A549 (cell line): ENCODE measurements around the gene MED9. TPM values are rescaled to one million over a fixed set of nuclear protein-coding genes. Genes with fewer than 3 reads are reported as not detected.

ENCODE experiments used
- ATAC-seq, 2 experiments: fragments of 200-7000 bp in 1 of 2; fragments of >200 bp in 1 of 2; cut with Nextera tagmentation in 1 of 2; cut with Tn5 transposase in 1 of 2; 3 replicates each; pipeline versions ENCODE4 v1.8.0 to v1.9.1; 2018 to 2020; ENCODE audit warnings: mild to moderate bottlenecking in 1 of 2, moderate library complexity in 1 of 2
- CTCF ChIA-PET: fragments of 300-600 bp; sonication (Branson Sonifier 250); formaldehyde crosslinking; extraction: SDS; loops from one replicate; lab custom pipeline; 2021; ENCODE audit warnings: antibody characterized with exemption, inconsistent platforms; lab: Yijun Ruan, JAX
- POLR2A ChIA-PET: fragments of 350-600 bp; formaldehyde crosslinking; extraction: SDS; loops from one replicate; lab custom pipeline; 2021; ENCODE audit warnings: antibody characterized with exemption, inconsistent platforms; lab: Yijun Ruan, JAX
- DNase-seq, 2 experiments: peaks; one replicate each; pipeline versions ENCODE4 v3.0.0 to v3.0.0-alpha.2; 2011 to 2016; ENCODE audit warnings: low read depth in 1 of 2, low spot score in 1 of 2
- FAIRE-seq: peaks from 2 replicates; lab custom pipeline; 2011; peaks lifted over from hg19 to GRCh38; lab: Jason Lieb, UNC
- H3K27ac ChIP-seq, 2 experiments: fragments of >200 bp; sonication (Bioruptor Twin); formaldehyde crosslinking; 3 replicates each; pipeline ENCODE4 v1.5.1; 2016 to 2017
- H3K4me1 ChIP-seq: fragments of >200 bp; sonication (Bioruptor Twin); formaldehyde crosslinking; 3 replicates; pipeline ENCODE4 v1.6.1; 2016
- H3K4me2 ChIP-seq: fragments of >200 bp; sonication (Bioruptor Twin); formaldehyde crosslinking; 3 replicates; pipeline ENCODE4 v1.6.1; 2016
- H3K4me3 ChIP-seq: fragments of >200 bp; sonication (Bioruptor Twin); formaldehyde crosslinking; 3 replicates; pipeline ENCODE4 v1.5.1; 2016
- H3K9me3 ChIP-seq: fragments of >200 bp; sonication (Bioruptor Twin); formaldehyde crosslinking; 3 replicates; pipeline ENCODE4 v1.6.1; 2016
- CBX2 ChIP-seq: fragments of 200-600 bp; sonication (generic); IDR thresholded peaks from 2 replicates; pipeline ENCODE4 v1.6.1; 2016; ENCODE audit warnings: low read depth, mild to moderate bottlenecking, borderline replicate concordance
- CHD2 ChIP-seq: fragments of 150-350 bp; IDR thresholded peaks from 2 replicates; pipeline ENCODE4 v1.6.1; 2014; ENCODE audit warnings: low read length; ENCODE audit not compliant: partially characterized antibody
- CHD4 ChIP-seq: fragments of 200-600 bp; sonication (generic); IDR thresholded peaks from 2 replicates; pipeline ENCODE4 v1.6.1; 2016; ENCODE audit warnings: antibody characterized with exemption, mild to moderate bottlenecking, borderline replicate concordance
- EHF ChIP-seq: fragments of 250-450 bp; sonication (Bioruptor Pico); IDR thresholded peaks from 2 replicates; pipeline ENCODE4 v1.5.0; 2020; ENCODE audit warnings: mild to moderate bottlenecking
- EHMT2 ChIP-seq: fragments of 200-600 bp; sonication (generic); IDR thresholded peaks from 2 replicates; pipeline ENCODE4 v1.6.1; 2016; ENCODE audit warnings: antibody characterized with exemption, low read depth, mild to moderate bottlenecking, moderate library complexity
- EP300 ChIP-seq, 2 experiments: fragments of >200 bp; sonication (Bioruptor Twin); formaldehyde crosslinking; IDR thresholded peaks; 2 replicates in 1 of 2; 3 replicates in 1 of 2; pipeline ENCODE4 v1.6.1; 2016 to 2017
- GATA3 ChIP-seq: IDR thresholded peaks from 2 replicates; pipeline ENCODE4 v1.6.1; 2012; ENCODE audit warnings: borderline replicate concordance
- HEYL ChIP-seq: fragments of 250-450 bp; sonication (Bioruptor Pico); IDR thresholded peaks from 2 replicates; pipeline ENCODE4 v1.8.0; 2021; ENCODE audit warnings: mild to moderate bottlenecking, moderate library complexity
- HOXA7 ChIP-seq: fragments of 250-450 bp; sonication (Bioruptor Pico); IDR thresholded peaks from 2 replicates; pipeline ENCODE4 v1.5.0; 2020; ENCODE audit warnings: mild to moderate bottlenecking, moderate library complexity
- HOXB13 ChIP-seq: fragments of 250-450 bp; sonication (Bioruptor Pico); IDR thresholded peaks from 2 replicates; pipeline ENCODE4 v1.5.0; 2020; ENCODE audit warnings: low read depth, mild to moderate bottlenecking, moderate library complexity
- JUN ChIP-seq, 2 experiments: fragments of >200 bp; sonication (Bioruptor Twin); formaldehyde crosslinking; IDR thresholded peaks; 2 replicates in 1 of 2; 3 replicates in 1 of 2; pipeline ENCODE4 v1.6.1; 2016 to 2017
- JUNB ChIP-seq: fragments of >200 bp; sonication (Bioruptor Twin); formaldehyde crosslinking; IDR thresholded peaks from 2 replicates; pipeline ENCODE4 v1.6.1; 2016
- NFE2L2 ChIP-seq: fragments of 150-350 bp; conservative IDR thresholded peaks from 2 replicates; pipeline ENCODE4 v1.6.1; 2014; ENCODE audit warnings: low read length
- PHF8 ChIP-seq: fragments of 200-600 bp; sonication (generic); IDR thresholded peaks from 2 replicates; pipeline ENCODE4 v1.6.1; 2016; ENCODE audit warnings: low read depth, mild to moderate bottlenecking, antibody characterized with exemption, moderate library complexity, borderline replicate concordance
- POLR2A ChIP-seq: IDR thresholded peaks from 2 replicates; pipeline ENCODE4 v1.6.1; 2012; ENCODE audit warnings: mild to moderate bottlenecking, low read length
- POLR2AphosphoS2 ChIP-seq: conservative IDR thresholded peaks from 2 replicates; pipeline ENCODE4 v1.6.1; 2012; ENCODE audit warnings: low read length, improper control_type of control experiment, inconsistent platforms
- RARB ChIP-seq: fragments of 250-450 bp; sonication (Bioruptor Pico); IDR thresholded peaks from 2 replicates; pipeline ENCODE4 v1.8.0; 2021; ENCODE audit warnings: mild to moderate bottlenecking, moderate library complexity
- RCOR1 ChIP-seq: fragments of 150-350 bp; IDR thresholded peaks from 2 replicates; pipeline ENCODE4 v1.6.1; 2014; ENCODE audit warnings: antibody characterized with exemption, low read length, low read depth
- TFCP2L1 ChIP-seq: fragments of 250-450 bp; sonication (Bioruptor Pico); IDR thresholded peaks from 2 replicates; pipeline ENCODE4 v1.5.0; 2021; ENCODE audit warnings: mild to moderate bottlenecking
- ZSCAN20 ChIP-seq: fragments of 250-450 bp; sonication (Bioruptor Pico); IDR thresholded peaks from 2 replicates; pipeline ENCODE4 v1.8.0; 2022; ENCODE audit warnings: mild to moderate bottlenecking, moderate library complexity
- WGBS: methylation state at CpG from one replicate; pipeline ENCODE4 v1.1.6; 2017; ENCODE audit errors: missing lambda C conversion rate; 5-methylcytosine and 5-hydroxymethylcytosine counted together
- polyA plus RNA-seq, 4 experiments: library from polyadenylated mRNA; depleted of rRNA in 3 of 4; stranded (reverse); fragments of >200 nt; fragmentation: RNase III in 1 of 4; extraction: RNeasy Plus Mini Kit Qiagen cat#74134 plus additional on column Dnase treatment in 1 of 4; gene quantifications; 2 replicates in 3 of 4; 3 replicates in 1 of 4; pipeline ENCODE4 v1.2.3, GENCODE V29; 2011 to 2017
- TF ChIP-seq, protein P1 (sequence below): fragments of 150-350 bp; IDR thresholded peaks from 2 replicates; pipeline ENCODE4 v1.6.1; 2014; ENCODE audit warnings: low read depth, mild to moderate bottlenecking, low read length
- TF ChIP-seq, protein P2 (sequence below): IDR thresholded peaks from 2 replicates; pipeline ENCODE4 v1.6.1; 2012
- TF ChIP-seq, protein P3 (sequence below): fragments of 250-450 bp; sonication (Bioruptor Pico); IDR thresholded peaks from 2 replicates; pipeline ENCODE4 v1.5.0; 2020; ENCODE audit warnings: low read depth, mild to moderate bottlenecking, moderate library complexity
- TF ChIP-seq, protein P4 (sequence below): fragments of >200 bp; sonication (Bioruptor Twin); formaldehyde crosslinking; IDR thresholded peaks from 3 replicates; pipeline ENCODE4 v1.6.1; 2016
- TF ChIP-seq, protein P5 (sequence below): IDR thresholded peaks from 2 replicates; pipeline ENCODE4 v1.6.1; 2012; ENCODE audit warnings: low read depth, borderline replicate concordance

MED9 gene
- polyA plus RNA-seq, 2 of the 4 experiments (the other 2 are of a cell fraction): 15.2 to 17.4 TPM

DNA sequence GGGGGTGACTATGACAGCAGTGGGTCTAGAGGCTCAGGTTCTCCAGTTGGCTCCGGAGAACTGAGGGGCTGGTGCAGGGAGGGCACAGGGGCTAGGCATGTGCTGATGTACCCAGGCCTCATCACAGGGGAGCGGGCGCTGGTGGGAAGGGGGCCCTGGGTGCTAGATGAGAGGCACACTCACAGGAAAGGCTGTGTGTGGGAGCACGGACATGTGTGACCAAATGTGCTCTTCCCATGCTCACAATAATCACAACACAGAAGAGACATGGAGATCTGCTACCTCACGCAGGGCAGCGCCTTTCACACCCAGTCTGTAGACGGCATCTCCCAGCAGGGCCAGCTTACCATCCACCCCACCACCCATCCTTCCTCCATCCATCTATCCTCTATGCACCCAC is 36.8 kb downstream of the MED9 start:
- no peak for DNase-seq
- TF ChIP-seq RCOR1 (no peak), POLR2AphosphoS2 (no peak), CBX2 (no peak), RARB (CRISPR knock-in tag) (no peak), TFCP2L1 (CRISPR knock-in tag) (no peak), EP300 (IDR thresholded peaks at IDR 0.05) (no peak), HOXB13 (CRISPR knock-in tag) (no peak)
- TF ChIP-seq, protein P1, sequence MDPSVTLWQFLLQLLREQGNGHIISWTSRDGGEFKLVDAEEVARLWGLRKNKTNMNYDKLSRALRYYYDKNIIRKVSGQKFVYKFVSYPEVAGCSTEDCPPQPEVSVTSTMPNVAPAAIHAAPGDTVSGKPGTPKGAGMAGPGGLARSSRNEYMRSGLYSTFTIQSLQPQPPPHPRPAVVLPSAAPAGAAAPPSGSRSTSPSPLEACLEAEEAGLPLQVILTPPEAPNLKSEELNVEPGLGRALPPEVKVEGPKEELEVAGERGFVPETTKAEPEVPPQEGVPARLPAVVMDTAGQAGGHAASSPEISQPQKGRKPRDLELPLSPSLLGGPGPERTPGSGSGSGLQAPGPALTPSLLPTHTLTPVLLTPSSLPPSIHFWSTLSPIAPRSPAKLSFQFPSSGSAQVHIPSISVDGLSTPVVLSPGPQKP: no peak
- TF ChIP-seq, protein P2, sequence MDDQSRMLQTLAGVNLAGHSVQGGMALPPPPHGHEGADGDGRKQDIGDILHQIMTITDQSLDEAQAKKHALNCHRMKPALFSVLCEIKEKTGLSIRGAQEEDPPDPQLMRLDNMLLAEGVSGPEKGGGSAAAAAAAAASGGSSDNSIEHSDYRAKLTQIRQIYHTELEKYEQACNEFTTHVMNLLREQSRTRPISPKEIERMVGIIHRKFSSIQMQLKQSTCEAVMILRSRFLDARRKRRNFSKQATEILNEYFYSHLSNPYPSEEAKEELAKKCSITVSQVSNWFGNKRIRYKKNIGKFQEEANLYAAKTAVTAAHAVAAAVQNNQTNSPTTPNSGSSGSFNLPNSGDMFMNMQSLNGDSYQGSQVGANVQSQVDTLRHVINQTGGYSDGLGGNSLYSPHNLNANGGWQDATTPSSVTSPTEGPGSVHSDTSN: no peak
- TF ChIP-seq, protein P3, sequence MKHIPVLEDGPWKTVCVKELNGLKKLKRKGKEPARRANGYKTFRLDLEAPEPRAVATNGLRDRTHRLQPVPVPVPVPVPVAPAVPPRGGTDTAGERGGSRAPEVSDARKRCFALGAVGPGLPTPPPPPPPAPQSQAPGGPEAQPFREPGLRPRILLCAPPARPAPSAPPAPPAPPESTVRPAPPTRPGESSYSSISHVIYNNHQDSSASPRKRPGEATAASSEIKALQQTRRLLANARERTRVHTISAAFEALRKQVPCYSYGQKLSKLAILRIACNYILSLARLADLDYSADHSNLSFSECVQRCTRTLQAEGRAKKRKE (CRISPR knock-in tag): no peak
- Histone ChIP-seq H3K9me3 (no peaks in the 10 kb centered on the region), H3K4me1 (peaks cover 15% of the 10 kb centered on the region), H3K27ac (no peak overlapping the region), H3K4me2 (no peak overlapping the region), H3K4me3 (no peak overlapping the region)
- WGBS: 94% methylated on average over 7 of the region's 7 CpGs
- no peak for FAIRE-seq
- ChIA-PET CTCF (interaction anchor here (0.7 to 9.0 kb wide), 7 partner anchors 10 to 159 kb away, joined by 3 to 102 read pairs (median 4); partner anchors contain the start of gene RASD1), POLR2A (no interaction called here)
- ATAC-seq: no peak

DNA sequence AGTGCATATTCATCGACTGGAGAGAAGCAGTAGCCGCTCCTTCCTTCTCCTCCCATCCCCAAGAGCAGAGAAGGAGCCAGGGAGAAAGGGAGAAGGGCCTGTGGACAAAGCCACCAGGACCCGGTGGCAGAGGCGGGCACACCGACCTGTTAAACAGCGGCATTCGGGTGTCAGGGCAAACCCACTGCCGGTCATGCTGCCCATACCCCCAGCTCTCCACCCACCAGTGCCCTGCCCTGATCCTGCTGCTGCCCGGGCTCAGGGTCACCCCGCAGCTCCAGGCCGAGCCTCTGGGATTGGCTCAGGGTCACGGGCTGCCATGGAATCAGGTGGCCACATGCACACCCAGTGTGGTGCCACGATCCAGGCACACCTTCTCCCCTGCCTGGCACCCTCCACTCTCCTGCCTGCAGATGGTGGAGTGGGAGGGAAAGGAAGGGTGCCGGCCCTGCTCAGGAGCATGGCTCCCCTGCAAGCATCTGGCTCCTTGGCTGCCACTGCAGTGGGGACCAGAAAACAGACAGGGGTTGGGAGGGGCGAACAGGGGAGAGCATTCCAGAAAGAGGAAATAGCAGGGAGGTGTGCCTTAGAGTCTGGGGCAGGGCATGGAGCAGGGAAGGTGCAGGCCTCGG is 37.7 kb downstream of the MED9 start:
- ChIA-PET CTCF (interaction anchor here (0.7 to 9.0 kb wide), 6 partner anchors 10 to 159 kb away, joined by 4 to 102 read pairs (median 16); partner anchors contain the start of gene RASD1), POLR2A (interaction anchor here (0.9 kb wide), 1 partner anchor 18 kb away, joined by 7 read pairs; the partner anchor contains the start of gene RASD1)
- no peak for TF ChIP-seq ZSCAN20 (CRISPR knock-in tag)
- TF ChIP-seq, protein P1: no peak
- TF ChIP-seq CBX2: no peak
- no peak for TF ChIP-seq HOXA7
- TF ChIP-seq, protein P4, sequence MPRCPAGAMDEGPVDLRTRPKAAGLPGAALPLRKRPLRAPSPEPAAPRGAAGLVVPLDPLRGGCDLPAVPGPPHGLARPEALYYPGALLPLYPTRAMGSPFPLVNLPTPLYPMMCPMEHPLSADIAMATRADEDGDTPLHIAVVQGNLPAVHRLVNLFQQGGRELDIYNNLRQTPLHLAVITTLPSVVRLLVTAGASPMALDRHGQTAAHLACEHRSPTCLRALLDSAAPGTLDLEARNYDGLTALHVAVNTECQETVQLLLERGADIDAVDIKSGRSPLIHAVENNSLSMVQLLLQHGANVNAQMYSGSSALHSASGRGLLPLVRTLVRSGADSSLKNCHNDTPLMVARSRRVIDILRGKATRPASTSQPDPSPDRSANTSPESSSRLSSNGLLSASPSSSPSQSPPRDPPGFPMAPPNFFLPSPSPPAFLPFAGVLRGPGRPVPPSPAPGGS: no peak
- TF ChIP-seq PHF8: no peak
- TF ChIP-seq, protein P5, sequence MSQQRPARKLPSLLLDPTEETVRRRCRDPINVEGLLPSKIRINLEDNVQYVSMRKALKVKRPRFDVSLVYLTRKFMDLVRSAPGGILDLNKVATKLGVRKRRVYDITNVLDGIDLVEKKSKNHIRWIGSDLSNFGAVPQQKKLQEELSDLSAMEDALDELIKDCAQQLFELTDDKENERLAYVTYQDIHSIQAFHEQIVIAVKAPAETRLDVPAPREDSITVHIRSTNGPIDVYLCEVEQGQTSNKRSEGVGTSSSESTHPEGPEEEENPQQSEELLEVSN: no peak
- TF ChIP-seq CHD2: no peak
- no peak for TF ChIP-seq JUN (IDR thresholded peaks at IDR 0.05)
- no peak for TF ChIP-seq CHD4
- no peak for TF ChIP-seq GATA3
- TF ChIP-seq, protein P2: no peak
- no peak for TF ChIP-seq HEYL
- no peak for TF ChIP-seq NFE2L2
- no peak for TF ChIP-seq EHMT2
- no peak for TF ChIP-seq JUNB
- no peak for TF ChIP-seq EHF (CRISPR knock-in tag)
- TF ChIP-seq, protein P3 (CRISPR knock-in tag): no peak
- TF ChIP-seq POLR2A: no peak
- DNase-seq (no peak), FAIRE-seq (no peak), ATAC-seq (no peak)
- Histone ChIP-seq H3K9me3 (no peaks in the 10 kb centered on the region), H3K4me2 (no peak overlapping the region), H3K4me3 (no peak overlapping the region), H3K27ac (no peak overlapping the region), H3K4me1 (peaks cover 15% of the 10 kb centered on the region)
- whole genome bisulfite sequencing: 93% methylated on average over 14 of the region's 16 CpGs
